Measurements from ENCODE around the gene LNPK. TPM values are rescaled to one million over a fixed set of nuclear protein-coding genes. Genes with fewer than 3 reads are reported as not detected.

Gene LNPK
- total RNA-seq, 1 donor from 2014 or later = 33.7 TPM

- Mint-ChIP-seq H3K4me1 (ENCODE audit: unreplicated experiment) (no peaks in the 10 kb centered on the region), H3K4me3 (no peak overlapping the region), H3K36me3 (no peaks in the 10 kb centered on the region), H3K27ac (no peak overlapping the region), H3K27me3 (peaks cover 11% of the 10 kb centered on the region), H3K9me3 (no peaks in the 10 kb centered on the region)
- no peak for DNase-seq (ENCODE audit: extremely low spot score, unreplicated experiment)
- TF ChIP-seq, protein P1, sequence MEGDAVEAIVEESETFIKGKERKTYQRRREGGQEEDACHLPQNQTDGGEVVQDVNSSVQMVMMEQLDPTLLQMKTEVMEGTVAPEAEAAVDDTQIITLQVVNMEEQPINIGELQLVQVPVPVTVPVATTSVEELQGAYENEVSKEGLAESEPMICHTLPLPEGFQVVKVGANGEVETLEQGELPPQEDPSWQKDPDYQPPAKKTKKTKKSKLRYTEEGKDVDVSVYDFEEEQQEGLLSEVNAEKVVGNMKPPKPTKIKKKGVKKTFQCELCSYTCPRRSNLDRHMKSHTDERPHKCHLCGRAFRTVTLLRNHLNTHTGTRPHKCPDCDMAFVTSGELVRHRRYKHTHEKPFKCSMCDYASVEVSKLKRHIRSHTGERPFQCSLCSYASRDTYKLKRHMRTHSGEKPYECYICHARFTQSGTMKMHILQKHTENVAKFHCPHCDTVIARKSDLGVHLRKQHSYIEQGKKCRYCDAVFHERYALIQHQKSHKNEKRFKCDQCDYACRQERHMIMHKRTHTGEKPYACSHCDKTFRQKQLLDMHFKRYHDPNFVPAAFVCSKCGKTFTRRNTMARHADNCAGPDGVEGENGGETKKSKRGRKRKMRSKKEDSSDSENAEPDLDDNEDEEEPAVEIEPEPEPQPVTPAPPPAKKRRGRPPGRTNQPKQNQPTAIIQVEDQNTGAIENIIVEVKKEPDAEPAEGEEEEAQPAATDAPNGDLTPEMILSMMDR (conservative IDR thresholded peaks at IDR 0.05) = no peak
Observed at GRCh38 chr2:176025932-176026331, 23.9 kb upstream of the LNPK start.

DNA sequence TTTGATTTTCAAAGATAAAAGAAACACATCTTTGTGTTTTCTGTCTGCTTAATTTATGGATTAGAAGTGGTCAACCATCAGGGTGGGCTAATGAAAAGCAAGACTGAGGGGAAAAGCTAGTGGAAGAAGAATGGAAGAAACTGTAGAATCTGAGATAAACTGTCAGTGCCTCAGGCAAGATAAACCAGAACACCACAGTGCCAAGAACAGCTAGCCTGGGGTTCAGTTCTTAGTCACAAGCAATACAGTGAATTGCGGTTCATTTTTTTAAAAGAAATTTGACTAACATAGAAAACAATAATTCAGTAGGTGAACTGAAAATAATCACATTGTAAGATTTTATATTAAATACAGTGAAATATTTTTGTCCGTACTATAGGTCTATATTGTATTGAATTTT, 22.0 kb upstream of the LNPK start:
- no peak overlapping the region for H3K27ac Mint-ChIP-seq
- TF ChIP-seq, protein P1 (conservative IDR thresholded peaks at IDR 0.05) = no peak

GRCh38 chr2:176022048-176022447, 20.0 kb upstream of the LNPK start:
- Mint-ChIP-seq H3K4me1 (ENCODE audit: unreplicated experiment) (no peaks in the 10 kb centered on the region), H3K4me3 (no peak overlapping the region), H3K9me3 (no peaks in the 10 kb centered on the region), H3K27me3 (peaks cover 3% of the 10 kb centered on the region), H3K36me3 (no peaks in the 10 kb centered on the region), H3K27ac (no peak overlapping the region)
- TF ChIP-seq, protein P1 (conservative IDR thresholded peaks at IDR 0.05) = no peak
- no peak for DNase-seq (ENCODE audit: extremely low spot score, unreplicated experiment)

More for the DNA sequence above, 22.0 kb upstream of the LNPK start:
- no peak for DNase-seq (ENCODE audit: extremely low spot score, unreplicated experiment)
- Mint-ChIP-seq H3K4me1 (ENCODE audit: unreplicated experiment) (no peaks in the 10 kb centered on the region), H3K9me3 (no peaks in the 10 kb centered on the region), H3K36me3 (no peaks in the 10 kb centered on the region), H3K27me3 (peaks cover 11% of the 10 kb centered on the region), H3K4me3 (no peak overlapping the region)

DNA sequence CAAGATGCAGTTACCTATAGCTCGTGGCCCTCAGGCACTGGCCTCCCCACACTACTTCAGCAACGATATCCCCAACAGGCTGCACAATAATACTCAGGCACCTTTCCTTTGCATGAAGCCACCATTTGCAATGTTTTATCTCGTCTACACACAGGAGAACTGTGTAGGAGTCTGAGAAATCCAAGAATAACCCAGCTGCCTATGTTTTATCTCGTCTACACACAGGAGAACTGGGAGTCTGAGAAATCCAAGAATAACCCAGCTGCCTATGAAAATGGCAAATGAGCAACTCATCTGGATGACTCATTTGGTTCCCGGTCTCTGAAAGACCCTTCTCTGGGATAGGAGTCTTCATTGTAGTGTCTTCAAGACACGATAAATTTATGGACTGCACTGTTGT, 18.3 kb upstream of the LNPK start:
- Mint-ChIP-seq H3K27me3 (no peaks in the 10 kb centered on the region), H3K36me3 (no peaks in the 10 kb centered on the region), H3K27ac (no peak overlapping the region), H3K9me3 (no peaks in the 10 kb centered on the region), H3K4me3 (no peak overlapping the region), H3K4me1 (ENCODE audit: unreplicated experiment) (no peaks in the 10 kb centered on the region)
- no peak for DNase-seq (ENCODE audit: extremely low spot score, unreplicated experiment)
- TF ChIP-seq, protein P1 (conservative IDR thresholded peaks at IDR 0.05) = no peak

GRCh38 chr2:176018708-176019107, 16.6 kb upstream of the LNPK start:
- Mint-ChIP-seq H3K4me3 (no peak overlapping the region), H3K9me3 (no peaks in the 10 kb centered on the region), H3K27me3 (no peaks in the 10 kb centered on the region), H3K36me3 (no peaks in the 10 kb centered on the region), H3K27ac (no peak overlapping the region), H3K4me1 (ENCODE audit: unreplicated experiment) (no peaks in the 10 kb centered on the region)
- TF ChIP-seq, protein P1 (conservative IDR thresholded peaks at IDR 0.05) = no peak
- no peak for DNase-seq (ENCODE audit: extremely low spot score, unreplicated experiment)

DNA sequence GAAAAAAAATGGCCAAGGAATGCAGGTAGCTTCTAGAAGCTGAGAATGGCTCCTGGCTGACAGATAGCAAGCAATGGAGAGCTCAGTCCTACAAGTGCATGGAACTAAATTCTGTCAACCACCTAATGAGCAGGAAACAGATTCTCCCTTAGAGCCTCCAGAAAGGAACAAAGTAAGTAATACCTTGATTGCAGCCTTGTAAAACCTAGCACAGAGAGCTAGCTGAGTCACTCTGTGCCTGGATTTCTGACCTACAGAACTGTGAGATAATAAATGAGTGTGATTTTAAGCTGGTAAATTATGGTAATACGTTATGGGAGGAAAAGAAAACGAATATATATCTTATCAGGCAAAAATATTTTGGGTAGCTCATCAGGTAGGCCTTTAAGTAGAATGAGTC, 7.4 kb upstream of the LNPK start:
- no peaks in the 10 kb centered on the region for H3K9me3 Mint-ChIP-seq
- TF ChIP-seq, protein P1 (conservative IDR thresholded peaks at IDR 0.05) = no peak

More for the DNA sequence above, 7.4 kb upstream of the LNPK start:
- DNase-seq (ENCODE audit: extremely low spot score, unreplicated experiment) = no peak
- Mint-ChIP-seq H3K27me3 (no peaks in the 10 kb centered on the region), H3K36me3 (no peaks in the 10 kb centered on the region), H3K4me3 (no peak overlapping the region), H3K4me1 (ENCODE audit: unreplicated experiment) (no peaks in the 10 kb centered on the region), H3K27ac (no peak overlapping the region)

Data from type B pancreatic cell (in vitro differentiated cells).